Ascending aorta (tissue), 2 donors: ENCODE measurements around the gene GREM2. TPM values are rescaled to one million over a fixed set of nuclear protein-coding genes. Genes with fewer than 3 reads are reported as not detected.

Source experiments
- DNase-seq, 2 donors: peaks; one replicate each; pipeline ENCODE4 v3.0.0-alpha.2; 2019; ENCODE audit warnings: low spot score in 2 of 2
- H3K27ac ChIP-seq, 2 donors: fragments of 200-600 bp; sonication (generic); one replicate each; pipeline ENCODE4 v1.5.1; 2016 to 2017; ENCODE audit warnings: mild to moderate bottlenecking in 1 of 2
- H3K27me3 ChIP-seq: fragments of 200-600 bp; sonication (generic); one replicate; pipeline ENCODE4 v1.5.1; 2017
- H3K36me3 ChIP-seq, 2 donors: fragments of 200-600 bp; sonication (generic); one replicate each; pipeline ENCODE4 v1.5.1; 2016
- H3K4me1 ChIP-seq, 2 donors: fragments of 200-600 bp; sonication (generic); one replicate each; pipeline ENCODE4 v1.5.1; 2016 to 2017; ENCODE audit warnings: mild to moderate bottlenecking in 1 of 2
- H3K4me3 ChIP-seq, 2 donors: fragments of 200-600 bp; sonication (generic); one replicate each; pipeline ENCODE4 v1.5.1; 2016 to 2017; ENCODE audit warnings: mild to moderate bottlenecking in 1 of 2
- H3K9me3 ChIP-seq, 2 donors: fragments of 200-600 bp; sonication (generic); one replicate each; pipeline ENCODE4 v1.5.1; 2016
- intact Hi-C: fragments of 100-400 bp; cut with DNase I; formaldehyde crosslinking; loops from one replicate; pipeline ENCODE4 v1.15.1; 2023
- total RNA-seq: library from RNA; depleted of rRNA; stranded (reverse); fragments of >200 nt; gene quantifications from one replicate; pipeline ENCODE4 v1.1.0, GENCODE V29; 2016
- TF ChIP-seq, protein P1 (sequence below), 3 experiments: fragments of 200-600 bp in 2 of 3; fragments of 450-650 bp in 1 of 3; sonication (generic) in 2 of 3; IDR thresholded peaks; one replicate each; pipeline ENCODE4 v1.5.1; 2016 to 2019; ENCODE audit warnings: antibody characterized with exemption in 3 of 3, mild to moderate bottlenecking in 1 of 3, moderate library complexity in 1 of 3

The GREM2 gene
- total RNA-seq, 1 donor from 2014 or later: not detected

GRCh38 chr1:240538776-240539430, 73.1 kb downstream of the GREM2 start:
- H3K9me3 ChIP-seq: no peaks in the 10 kb centered on the region
- no peaks in the 10 kb centered on the region for H3K36me3 ChIP-seq
- intact Hi-C loops: no loop called here
- H3K4me3 ChIP-seq: no peak overlapping the region
- TF ChIP-seq, protein P1, sequence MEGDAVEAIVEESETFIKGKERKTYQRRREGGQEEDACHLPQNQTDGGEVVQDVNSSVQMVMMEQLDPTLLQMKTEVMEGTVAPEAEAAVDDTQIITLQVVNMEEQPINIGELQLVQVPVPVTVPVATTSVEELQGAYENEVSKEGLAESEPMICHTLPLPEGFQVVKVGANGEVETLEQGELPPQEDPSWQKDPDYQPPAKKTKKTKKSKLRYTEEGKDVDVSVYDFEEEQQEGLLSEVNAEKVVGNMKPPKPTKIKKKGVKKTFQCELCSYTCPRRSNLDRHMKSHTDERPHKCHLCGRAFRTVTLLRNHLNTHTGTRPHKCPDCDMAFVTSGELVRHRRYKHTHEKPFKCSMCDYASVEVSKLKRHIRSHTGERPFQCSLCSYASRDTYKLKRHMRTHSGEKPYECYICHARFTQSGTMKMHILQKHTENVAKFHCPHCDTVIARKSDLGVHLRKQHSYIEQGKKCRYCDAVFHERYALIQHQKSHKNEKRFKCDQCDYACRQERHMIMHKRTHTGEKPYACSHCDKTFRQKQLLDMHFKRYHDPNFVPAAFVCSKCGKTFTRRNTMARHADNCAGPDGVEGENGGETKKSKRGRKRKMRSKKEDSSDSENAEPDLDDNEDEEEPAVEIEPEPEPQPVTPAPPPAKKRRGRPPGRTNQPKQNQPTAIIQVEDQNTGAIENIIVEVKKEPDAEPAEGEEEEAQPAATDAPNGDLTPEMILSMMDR (IDR thresholded peaks at IDR 0.05): no peak
- DNase-seq: no peak
- H3K4me1 ChIP-seq: no peaks in the 10 kb centered on the region
- no peak overlapping the region for H3K27ac ChIP-seq
- no peaks in the 10 kb centered on the region for H3K27me3 ChIP-seq

DNA sequence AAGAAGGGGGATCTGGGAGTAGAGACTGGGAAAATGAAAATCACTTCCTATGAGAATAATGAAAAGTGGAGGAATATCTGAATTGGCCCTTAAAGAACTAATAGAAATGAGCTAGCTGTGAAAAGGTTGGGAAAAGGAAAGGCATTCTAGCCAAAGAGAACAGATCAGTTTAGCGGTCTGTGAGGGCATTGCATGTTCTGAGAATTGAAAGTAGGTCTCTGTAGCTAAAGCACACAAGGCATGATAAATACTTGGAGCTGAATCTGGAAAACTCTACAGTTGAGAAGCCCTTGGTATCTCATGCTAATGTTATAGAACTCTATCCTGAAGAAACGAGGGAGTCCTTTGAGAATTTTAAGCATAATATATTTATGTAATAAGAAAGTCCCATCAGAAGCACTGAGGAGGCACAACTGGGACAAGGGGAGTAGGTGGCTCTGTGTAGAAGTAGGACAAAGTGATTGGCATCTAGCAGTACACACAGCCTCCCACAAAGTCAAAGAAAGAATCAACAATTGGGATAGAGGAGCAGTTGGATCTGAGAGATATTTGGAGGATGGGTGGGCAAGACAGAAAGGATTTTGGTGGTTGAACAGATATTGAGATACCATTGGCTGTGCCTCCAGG, 78.7 kb downstream of the GREM2 start:
- no peak for DNase-seq
- Histone ChIP-seq H3K4me3 (no peak overlapping the region), H3K27me3 (no peaks in the 10 kb centered on the region), H3K36me3 (no peaks in the 10 kb centered on the region), H3K4me1 (no peaks in the 10 kb centered on the region), H3K9me3 (no peaks in the 10 kb centered on the region), H3K27ac (no peak overlapping the region)
- TF ChIP-seq, protein P1 (IDR thresholded peaks at IDR 0.05): no peak
- intact Hi-C loops: no loop called here

- Histone ChIP-seq H3K4me3 (no peak overlapping the region), H3K36me3 (no peaks in the 10 kb centered on the region), H3K9me3 (no peaks in the 10 kb centered on the region), H3K4me1 (no peaks in the 10 kb centered on the region), H3K27me3 (no peaks in the 10 kb centered on the region), H3K27ac (no peak overlapping the region)
- DNase-seq: no peak
- intact Hi-C loops: no loop called here
- TF ChIP-seq, protein P1 (IDR thresholded peaks at IDR 0.05): no peak
Observed at GRCh38 chr1:240528591-240528990, 83.4 kb downstream of the GREM2 start.

DNA sequence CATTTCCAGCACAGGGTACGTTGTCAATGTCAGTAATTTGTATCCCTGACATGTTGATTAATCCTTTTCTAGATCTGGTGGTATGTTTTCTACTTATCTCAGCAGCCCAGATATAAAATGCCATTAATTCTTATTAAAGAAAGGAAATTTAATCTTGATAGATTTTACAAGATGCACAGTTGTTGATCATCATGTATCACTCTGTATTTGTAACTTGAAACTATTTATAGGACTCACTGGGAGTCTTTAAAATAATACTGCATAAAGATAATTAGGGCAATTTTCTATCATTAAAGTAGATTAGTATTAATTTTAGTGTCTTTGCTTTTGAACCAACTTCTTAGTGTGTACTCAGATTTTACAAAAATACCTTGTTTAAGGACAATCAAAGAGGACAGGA, 84.9 kb downstream of the GREM2 start:
- Histone ChIP-seq H3K27ac (no peak overlapping the region), H3K36me3 (no peaks in the 10 kb centered on the region), H3K9me3 (no peaks in the 10 kb centered on the region), H3K4me1 (no peaks in the 10 kb centered on the region), H3K4me3 (no peak overlapping the region), H3K27me3 (no peaks in the 10 kb centered on the region)
- TF ChIP-seq, protein P1 (IDR thresholded peaks at IDR 0.05): no peak
- no peak for DNase-seq
- intact Hi-C loops: no loop called here

GRCh38 chr1:240526312-240526711, 85.6 kb downstream of the GREM2 start:
- intact Hi-C loops: no loop called here
- Histone ChIP-seq H3K4me3 (no peak overlapping the region), H3K4me1 (no peaks in the 10 kb centered on the region), H3K27me3 (no peaks in the 10 kb centered on the region), H3K27ac (no peak overlapping the region), H3K36me3 (no peaks in the 10 kb centered on the region), H3K9me3 (no peaks in the 10 kb centered on the region)
- DNase-seq: no peak
- TF ChIP-seq, protein P1 (IDR thresholded peaks at IDR 0.05): no peak
